ENCODE results near the gene FAM76B. TPM values are rescaled to one million over a fixed set of nuclear protein-coding genes. Genes with fewer than 3 reads are reported as not detected.

Gene FAM76B
- total and polyA plus RNA-seq, 9 of the 15 experiments (the other 6 are each of a cell fraction or from before 2014, with no cell fraction given) = 22.5 to 60.0 (median 35.0) TPM

GRCh38 chr11:95734009-95734572, 55.5 kb downstream of the FAM76B start (continued):
- no peak for TF ChIP-seq ZNF518B (CRISPR knock-in tag; IDR thresholded peaks at IDR 0.05)
- no peak for TF ChIP-seq PTRF (tag; IDR thresholded peaks at IDR 0.05)
- no peak; the same call in 1 of the 2 replicates for TF ChIP-seq ZFX (CRISPR knock-in tag; IDR thresholded peaks at IDR 0.05)
- no peak for TF ChIP-seq ZFP1 (CRISPR knock-in tag; IDR thresholded peaks at IDR 0.05)
- TF ChIP-seq ILK (tag; IDR thresholded peaks at IDR 0.05; ENCODE audit: borderline replicate concordance, low read depth) = no peak
- TF ChIP-seq SAFB (IDR thresholded peaks at IDR 0.05; ENCODE audit: borderline replicate concordance, low read depth, low read length) = no peak
- TF ChIP-seq JUND (IDR thresholded peaks at IDR 0.05; ENCODE audit: borderline replicate concordance, low read depth, low read length) = peak; percentile 69; the same call in 1 of the 2 replicates
- no peak; the same call in 2 of the 3 replicates for TF ChIP-seq JUND (tag; IDR thresholded peaks at IDR 0.05; ENCODE audit: borderline replicate concordance, low read depth, low read length)
- TF ChIP-seq BMI1 (IDR thresholded peaks at IDR 0.05; ENCODE audit: low read length) = no peak; the same call in 1 of the 2 replicates
- no peak for TF ChIP-seq SLC30A9 (CRISPR knock-in tag; IDR thresholded peaks at IDR 0.05)
- TF ChIP-seq CBX2 (IDR thresholded peaks at IDR 0.05; ENCODE audit: insufficient read depth, low read length, poor library complexity, severe bottlenecking) = no peak
- TF ChIP-seq TEAD1 (CRISPR knock-in tag; IDR thresholded peaks at IDR 0.05) = no peak
- no peak for TF ChIP-seq KAT8 (IDR thresholded peaks at IDR 0.05; ENCODE audit: low read depth)
- peak; percentile 38 for TF ChIP-seq KDM5B (IDR thresholded peaks at IDR 0.05; ENCODE audit: insufficient replicate concordance, low read depth, low read length)
- TF ChIP-seq, protein P1, sequence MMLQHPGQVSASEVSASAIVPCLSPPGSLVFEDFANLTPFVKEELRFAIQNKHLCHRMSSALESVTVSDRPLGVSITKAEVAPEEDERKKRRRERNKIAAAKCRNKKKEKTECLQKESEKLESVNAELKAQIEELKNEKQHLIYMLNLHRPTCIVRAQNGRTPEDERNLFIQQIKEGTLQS (IDR thresholded peaks at IDR 0.05) = peak; percentile 30; the same call in 1 of the 2 replicates
- TF ChIP-seq, protein P1 (CRISPR knock-in tag; conservative IDR thresholded peaks at IDR 0.05) = no peak
- TF ChIP-seq TBL1XR1 (IDR thresholded peaks at IDR 0.05; ENCODE audit: low read length in 2 of 2) = peak; percentile 89
- no peak for TF ChIP-seq DNMT1 (IDR thresholded peaks at IDR 0.05)
- TF ChIP-seq STAT5A (IDR thresholded peaks at IDR 0.05; ENCODE audit: borderline replicate concordance, low read length) = peak; percentile 90
- no peak for TF ChIP-seq ZNF561 (CRISPR knock-in tag; conservative IDR thresholded peaks at IDR 0.05)
- TF ChIP-seq ZFP36 (IDR thresholded peaks at IDR 0.05; ENCODE audit: low read depth, low read length, partially characterized antibody) = no peak
- peak; percentile 86 for TF ChIP-seq ZNF589 (CRISPR knock-in tag; IDR thresholded peaks at IDR 0.05; ENCODE audit: low read depth)
- TF ChIP-seq ZBTB26 (CRISPR knock-in tag; IDR thresholded peaks at IDR 0.05) = no peak
- TF ChIP-seq BACH1 (tag; IDR thresholded peaks at IDR 0.05) = peak; percentile 74; the same call in 1 of the 2 replicates

Data from K562 (cell line).